GM21619 (cell line): Measurements from ENCODE around the gene OGDHL.

Experiments
- ATAC-seq: cut with Tn5 transposase; IDR thresholded peaks from one replicate; pipeline ENCODE4 v1.9.1; 2021; ENCODE audit not compliant: unreplicated experiment

The OGDHL gene

DNA sequence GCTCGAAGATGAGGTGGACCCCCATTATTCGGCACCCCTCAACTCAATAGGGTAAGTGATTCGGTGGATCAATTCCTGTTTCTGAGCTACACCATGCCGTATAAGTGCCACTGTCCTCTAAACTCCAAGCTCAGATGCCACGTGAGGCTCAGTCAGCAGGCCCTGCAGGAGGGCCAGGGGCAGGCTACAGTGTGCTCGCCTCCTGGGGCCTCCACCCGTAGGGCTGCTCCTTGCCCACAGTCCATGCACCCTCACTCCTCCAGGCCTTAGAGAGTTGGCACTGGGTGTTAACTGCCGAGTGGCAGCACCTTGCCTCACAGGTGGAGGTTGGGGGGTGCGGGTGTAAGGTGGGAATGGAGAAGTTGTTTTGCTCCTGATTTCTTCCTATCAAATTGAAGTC, 70.5 kb downstream of the OGDHL start:
- ATAC-seq = no peak

DNA sequence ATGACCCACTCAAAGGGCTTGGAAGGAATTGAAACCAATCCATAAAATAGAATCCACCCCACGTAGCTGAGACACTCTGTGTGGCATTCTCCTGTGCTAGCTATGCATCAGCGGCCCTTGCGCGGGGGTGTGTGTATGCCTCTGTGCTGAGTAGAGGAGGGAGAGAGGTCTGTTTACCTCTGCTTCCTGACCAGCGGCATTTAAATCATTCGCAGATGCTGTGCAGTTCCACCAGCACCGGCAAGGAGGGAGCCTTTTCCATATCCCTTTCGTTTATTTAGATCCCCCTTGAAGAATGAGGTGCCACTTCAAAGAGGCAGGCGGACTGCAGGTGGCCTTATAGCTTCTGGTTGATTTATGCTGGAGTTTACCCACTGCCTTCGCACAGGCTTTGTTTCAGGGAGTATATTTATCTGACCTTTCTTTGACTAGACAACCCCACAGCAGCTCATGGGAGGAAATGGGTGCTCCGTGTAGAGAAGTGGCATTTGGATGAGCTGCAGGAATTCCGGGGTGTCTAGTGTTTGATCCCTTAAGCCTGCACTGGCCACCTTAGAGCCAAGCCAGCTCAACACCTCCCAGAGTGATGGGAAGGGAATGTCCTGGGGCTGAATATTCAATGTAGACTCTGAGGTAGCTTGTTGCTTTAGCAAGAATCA, 71.3 kb downstream of the OGDHL start:
- ATAC-seq = no peak

DNA sequence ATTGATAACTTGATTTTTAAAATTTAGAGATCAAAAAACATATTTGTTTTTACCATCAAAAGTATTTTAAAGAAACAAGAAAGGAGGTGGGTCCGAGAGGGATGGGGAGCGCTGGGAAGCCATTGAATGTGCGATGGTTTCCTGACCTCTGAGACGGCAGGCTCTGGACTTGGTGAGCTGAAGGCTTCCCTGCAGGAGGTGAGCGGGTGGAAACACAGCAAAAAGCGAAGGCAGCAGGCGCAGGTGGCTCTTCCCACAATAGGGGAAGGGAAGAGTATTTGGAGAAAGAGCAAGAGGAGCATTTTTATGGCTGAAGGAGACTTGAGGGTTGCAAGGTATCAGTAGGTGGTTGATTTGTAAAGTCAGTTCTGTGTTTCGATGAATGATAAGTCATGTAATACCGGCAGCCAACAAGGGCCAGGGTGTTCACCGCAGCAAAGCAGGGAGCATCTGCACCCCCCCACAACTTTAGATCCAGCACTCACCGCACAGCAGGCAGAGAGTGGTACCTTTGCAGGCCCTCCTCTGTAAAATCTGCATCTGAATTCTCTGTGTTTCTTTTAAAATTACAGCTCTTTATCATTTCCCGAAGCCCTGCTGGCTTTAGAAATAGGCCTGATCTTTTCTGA, 72.1 kb downstream of the OGDHL start:
- no peak for ATAC-seq

DNA sequence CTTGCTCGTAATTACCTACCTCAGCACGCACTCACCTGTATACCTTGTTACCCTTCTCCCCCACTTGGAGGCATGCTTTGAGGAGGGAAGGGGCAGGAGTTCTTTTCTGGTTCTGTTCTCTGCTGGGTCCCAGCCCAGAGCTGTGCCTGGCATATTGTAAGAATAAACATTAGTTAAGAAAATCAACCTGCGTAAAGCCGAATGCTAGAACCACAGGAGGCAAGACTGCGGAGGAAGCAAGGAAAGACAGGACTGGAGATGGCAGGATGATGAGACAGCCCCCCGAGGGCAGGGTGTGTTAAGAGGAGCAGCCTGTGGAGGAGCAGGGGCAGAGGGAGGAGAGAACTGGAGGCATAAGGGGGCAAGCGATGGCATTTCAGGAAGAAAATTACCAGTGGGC, 73.2 kb downstream of the OGDHL start:
- ATAC-seq = no peak

DNA sequence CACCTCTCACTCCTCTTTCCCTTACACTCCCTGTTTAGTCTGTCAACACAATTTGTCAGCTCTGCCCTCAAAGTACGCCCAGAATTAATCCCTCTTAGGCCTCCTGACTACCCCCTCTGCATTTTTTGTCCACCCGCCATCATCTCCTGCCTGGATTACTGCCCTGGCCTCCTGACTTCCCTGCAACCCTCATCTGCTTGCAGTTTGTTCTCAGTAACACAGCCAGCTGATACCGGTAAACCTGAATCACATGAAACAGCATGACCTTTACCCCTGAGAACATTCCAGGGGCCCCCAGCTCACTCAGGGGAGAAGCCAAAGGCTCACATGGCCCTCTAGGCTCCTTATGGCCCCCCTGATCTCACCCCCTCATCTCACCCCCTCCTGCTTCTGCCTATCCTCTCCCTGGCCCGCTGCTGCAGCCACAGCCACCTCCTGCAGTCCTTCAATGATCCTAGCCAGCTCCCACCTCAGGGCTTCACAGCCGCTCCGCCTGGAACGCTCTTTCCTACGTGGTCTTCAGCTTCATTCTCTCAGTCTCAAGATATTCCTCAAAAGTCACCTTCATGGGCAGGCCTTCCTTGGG, 73.8 kb downstream of the OGDHL start:
- ATAC-seq = no peak

DNA sequence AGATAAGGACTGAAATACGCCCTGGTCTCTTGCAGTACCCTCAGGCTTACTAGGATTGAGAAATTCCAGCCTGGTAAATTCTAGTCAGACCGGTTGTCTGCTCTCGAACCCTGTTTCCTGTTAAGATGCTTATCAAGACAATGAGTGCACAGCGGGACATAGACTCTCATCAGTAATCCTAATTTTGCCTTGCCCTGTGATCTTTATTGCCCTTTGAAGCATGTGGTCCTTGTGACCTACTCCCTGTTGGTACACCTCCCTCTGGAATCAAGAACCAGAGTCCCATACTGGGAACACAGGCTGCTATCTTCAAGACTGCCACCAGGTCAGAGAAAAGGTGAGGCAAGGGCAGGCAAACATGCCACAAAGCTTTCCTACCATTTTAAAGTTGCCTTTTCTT, 75.5 kb downstream of the OGDHL start:
- ATAC-seq = no peak
